AG10803 (cell line): Measurements from ENCODE around the gene ZFYVE28.

Experiments
- DNase-seq: peaks from one replicate; pipeline ENCODE4 v3.0.0; 2010; ENCODE audit warnings: low read depth
- H3K4me3 ChIP-seq: 2 replicates; pipeline ENCODE4 v1.5.1; 2011; ENCODE audit warnings: mild to moderate bottlenecking, low read length, control low read depth
- CTCF ChIP-seq: conservative IDR thresholded peaks from 2 replicates; pipeline ENCODE4 v1.5.1; 2011; ENCODE audit warnings: mild to moderate bottlenecking, low read length, control low read depth, inconsistent platforms

ZFYVE28 gene

GRCh38 chr4:2368746-2369437, 49.6 kb downstream of the ZFYVE28 start:
- no peak for TF ChIP-seq CTCF
- no peak overlapping the region for H3K4me3 ChIP-seq
- no peak for DNase-seq

GRCh38 chr4:2367626-2368025, 50.8 kb downstream of the ZFYVE28 start:
- DNase-seq, result no peak
- H3K4me3 ChIP-seq, result no peak overlapping the region
- TF ChIP-seq CTCF, result no peak

GRCh38 chr4:2366252-2367192, 51.9 kb downstream of the ZFYVE28 start:
- TF ChIP-seq CTCF, result no peak
- no peak for DNase-seq
- H3K4me3 ChIP-seq, result no peak overlapping the region

- H3K4me3 ChIP-seq, result no peak overlapping the region
- TF ChIP-seq CTCF, result no peak
- no peak for DNase-seq
Observed at GRCh38 chr4:2365913-2366210, 52.6 kb downstream of the ZFYVE28 start.

- H3K4me3 ChIP-seq, result peak overlapping the region; percentile 68
- TF ChIP-seq CTCF, result no peak
- DNase-seq, result no peak
Observed at GRCh38 chr4:2365054-2365912, 53.2 kb downstream of the ZFYVE28 start.

GRCh38 chr4:2364654-2365053, 53.8 kb downstream of the ZFYVE28 start:
- peak; percentile 57 for DNase-seq
- H3K4me3 ChIP-seq, result peak overlapping the region; percentile 68
- no peak for TF ChIP-seq CTCF
